Stimulated activated CD4-positive, alpha-beta T cell treated with anti-CD3 and anti-CD28 coated beads, TNF-alpha, amount 100 ng/mL, for 48 hours (primary cell): ENCODE data around the gene ZFP64.
"Not testable (repeated sequence)": the region's sequence is repeated elsewhere in the genome, so short reads cannot be mapped to it uniquely, and the experiment has no call there.

Source experiments
- DNase-seq, 3 donors: peaks; one replicate each; pipeline ENCODE4 v3.0.0-alpha.2; 2020; ENCODE audit warnings: low read depth in 3 of 3

The ZFP64 gene

GRCh38 chr20:52160049-52160570 lies 31.5 kb downstream of the ZFP64 start:
- no peak for DNase-seq

- no peak for DNase-seq
Observed at GRCh38 chr20:52154575-52154974, 37.0 kb downstream of the ZFP64 start.

DNA sequence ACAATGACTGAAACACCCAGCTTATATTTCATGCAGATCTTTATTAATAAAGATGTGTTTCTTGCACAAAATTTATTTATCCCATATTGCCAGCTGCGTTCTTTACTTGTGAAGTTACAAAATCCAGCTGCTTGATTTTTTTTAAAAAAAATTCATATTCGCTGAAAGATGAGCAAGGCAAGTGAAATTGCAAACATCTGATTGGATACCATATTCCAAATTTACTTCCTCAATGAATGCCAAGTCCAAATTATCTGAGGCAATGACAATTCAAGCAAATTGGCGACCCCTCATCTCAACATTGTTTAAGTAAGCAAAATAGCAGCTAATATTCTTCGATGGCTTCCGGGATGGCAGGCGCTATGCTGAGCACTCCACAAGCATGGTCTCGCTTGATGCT lies 37.7 kb downstream of the ZFP64 start:
- DNase-seq: no peak

- no peak for DNase-seq
Observed at GRCh38 chr20:52152921-52153320, 38.7 kb downstream of the ZFP64 start.

GRCh38 chr20:52152416-52152815 lies 39.2 kb downstream of the ZFP64 start:
- no peak for DNase-seq

GRCh38 chr20:52150440-52151258 lies 40.9 kb downstream of the ZFP64 start:
- DNase-seq: peak in 1 of 3 donors; percentile 24

GRCh38 chr20:52145587-52145986 lies 46.0 kb downstream of the ZFP64 start:
- no peak for DNase-seq

- DNase-seq: no peak
Observed at GRCh38 chr20:52143277-52143676, 48.3 kb downstream of the ZFP64 start.

DNA sequence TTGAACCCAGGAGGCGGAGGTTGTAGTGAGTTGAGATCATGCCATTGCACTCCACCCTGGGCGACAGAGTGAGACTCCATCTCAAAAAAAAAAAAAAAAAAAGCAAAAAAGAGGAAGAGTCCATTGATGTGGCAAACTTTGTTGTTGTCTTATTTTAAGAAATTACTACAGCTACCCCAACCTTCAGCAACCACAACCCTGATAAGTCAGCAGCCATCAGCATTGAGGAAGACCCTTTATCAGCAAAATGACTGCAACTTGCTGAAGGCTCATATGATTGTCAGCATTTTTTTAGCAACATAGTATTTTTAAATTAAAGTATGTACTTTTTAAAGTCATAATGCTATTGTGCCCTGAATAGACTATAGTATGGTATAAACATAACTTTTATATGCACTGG lies 48.8 kb downstream of the ZFP64 start:
- no peak for DNase-seq

GRCh38 chr20:52139986-52140385 lies 51.6 kb downstream of the ZFP64 start:
- DNase-seq: no peak

DNA sequence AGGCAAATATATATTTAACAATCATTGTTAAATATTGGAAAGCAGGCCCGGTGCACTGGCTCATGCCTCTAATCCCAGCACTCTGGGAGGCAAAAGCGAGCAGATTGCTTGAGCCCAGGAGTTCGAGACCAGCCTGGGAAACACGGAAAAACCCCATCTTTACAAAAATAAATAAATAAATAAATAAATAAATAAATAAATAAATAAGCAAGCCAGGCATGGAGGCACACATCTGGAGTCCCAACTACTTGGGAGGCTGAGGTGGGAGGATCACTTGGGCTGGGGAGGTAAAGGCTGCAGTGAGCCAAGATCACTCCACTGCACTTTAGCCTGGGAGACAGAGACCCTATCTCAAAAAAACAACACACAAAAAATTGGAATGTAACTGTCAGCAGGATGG lies 53.7 kb downstream of the ZFP64 start:
- no peak for DNase-seq

- DNase-seq: not testable (repeated sequence)
Observed at GRCh38 chr20:52133714-52134113, 57.9 kb downstream of the ZFP64 start.

DNA sequence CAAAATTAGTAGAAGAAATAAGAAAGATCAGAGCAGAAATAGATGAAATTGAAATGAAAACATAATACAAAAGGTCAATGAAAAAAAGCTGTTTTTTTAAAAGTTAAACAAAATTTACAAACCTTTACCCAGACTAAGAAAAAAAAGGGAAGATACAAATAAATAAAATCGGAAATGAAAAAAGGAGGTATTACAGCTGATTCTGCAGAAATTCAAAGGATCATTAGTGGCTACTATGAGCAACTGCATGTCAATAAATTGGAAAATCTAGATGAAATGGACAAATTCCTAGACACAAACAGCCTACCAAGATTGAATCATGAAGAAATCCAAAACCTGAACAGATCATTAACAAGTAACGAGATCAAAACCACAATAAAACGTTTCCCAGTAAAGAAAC lies 59.2 kb downstream of the ZFP64 start:
- DNase-seq: no peak

DNA sequence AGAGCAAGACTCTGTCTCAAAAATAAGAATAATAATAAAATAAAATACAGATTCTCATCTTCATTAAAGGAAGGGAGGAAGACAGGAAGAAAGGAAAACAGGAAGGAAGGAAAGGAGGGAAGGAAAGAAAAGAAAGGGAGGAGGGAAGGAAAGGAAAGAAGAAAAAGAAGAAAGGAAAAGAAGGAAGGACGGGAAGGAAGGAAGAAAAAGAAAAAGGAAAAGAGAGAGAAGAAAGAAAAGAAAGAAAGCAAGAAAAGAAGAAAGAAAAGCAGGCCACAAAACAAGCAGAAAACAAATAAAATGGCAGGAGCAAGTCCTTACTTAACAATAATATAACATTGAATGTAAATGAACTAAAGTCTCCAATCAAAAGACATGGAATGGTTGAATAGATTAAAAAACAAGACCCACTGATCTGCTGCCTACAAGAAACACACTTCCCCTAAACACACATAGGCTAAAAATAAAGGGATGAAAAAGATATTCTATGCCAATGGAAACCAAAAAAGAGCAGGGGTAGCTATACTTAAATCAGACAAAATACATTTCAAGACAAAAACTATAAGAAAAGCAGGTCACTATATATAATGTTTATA lies 60.4 kb downstream of the ZFP64 start:
- no peak for DNase-seq

- no peak for DNase-seq
Observed at GRCh38 chr20:52130406-52130805, 61.2 kb downstream of the ZFP64 start.

- no peak for DNase-seq
Observed at GRCh38 chr20:52129611-52130010, 62.0 kb downstream of the ZFP64 start.

GRCh38 chr20:52127309-52127708 lies 64.3 kb downstream of the ZFP64 start:
- DNase-seq: no peak

DNA sequence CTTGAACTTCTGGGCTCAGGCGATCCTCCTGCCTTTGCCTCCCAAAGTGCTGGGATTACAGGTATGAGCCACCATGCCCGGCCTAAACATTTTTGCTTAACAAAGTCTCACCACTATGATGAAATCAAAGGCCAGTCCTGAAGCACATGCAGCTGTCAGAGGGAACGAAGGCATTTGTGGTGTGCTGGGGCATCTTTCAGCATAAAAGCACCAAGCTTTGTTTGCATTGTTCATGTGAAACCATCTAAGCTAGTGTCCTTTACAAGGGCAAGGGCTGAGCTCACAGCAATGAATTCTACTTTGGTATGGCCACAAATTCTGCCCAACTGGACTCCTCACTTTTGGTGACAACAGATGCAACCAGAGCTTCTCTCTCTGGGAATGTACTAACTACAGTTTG lies 66.8 kb downstream of the ZFP64 start:
- DNase-seq: no peak

DNA sequence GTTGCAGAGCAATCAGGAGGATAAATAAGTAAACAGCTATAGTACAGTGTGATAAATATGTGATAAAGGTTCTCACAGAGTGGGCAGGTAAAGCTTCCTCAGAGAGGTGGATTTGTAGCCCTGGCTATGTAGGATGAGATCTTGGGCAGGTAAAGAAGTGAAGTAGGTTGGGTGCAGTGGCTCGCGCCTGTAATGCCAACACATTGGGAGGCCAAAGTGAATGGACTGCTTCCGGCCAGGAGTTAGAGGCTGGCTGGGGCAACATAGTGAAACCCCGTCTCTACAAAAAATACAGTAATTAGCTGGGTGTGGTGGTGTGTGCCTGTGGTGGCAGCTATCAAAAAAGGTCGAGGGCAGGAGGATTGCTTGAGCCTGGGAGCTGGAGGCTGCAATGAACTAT lies 72.9 kb downstream of the ZFP64 start:
- no peak for DNase-seq

- DNase-seq: no peak
Observed at GRCh38 chr20:52118016-52118623, 73.5 kb downstream of the ZFP64 start.

GRCh38 chr20:52110456-52110855 lies 81.1 kb downstream of the ZFP64 start:
- DNase-seq: no peak

- peak in 1 of 3 donors; percentile 16 for DNase-seq
Observed at GRCh38 chr20:52105442-52106422, 85.8 kb downstream of the ZFP64 start.
